ENCODE results near the gene ZNF655. TPM values are rescaled to one million over a fixed set of nuclear protein-coding genes. Genes with fewer than 3 reads are reported as not detected.

The ZNF655 gene
- total RNA-seq, 2 donors from 2014 or later, result 148 to 210 TPM

GRCh38 chr7:99625321-99625720 is 66.9 kb downstream of the ZNF655 start:
- Histone ChIP-seq H3K4me1 (ENCODE audit: control insufficient read depth in 1 of 2, low read depth in 2 of 2) (no peaks in the 10 kb centered on the region), H3K4me3 (no peak overlapping the region), H3K9me3 (no peaks in the 10 kb centered on the region), H3K27ac (no peak overlapping the region), H3K27me3 (replicated peaks; ENCODE audit: insufficient read depth) (no peaks in the 10 kb centered on the region), H3K36me3 (peaks cover 85% of the 10 kb centered on the region)
- ATAC-seq (ENCODE audit: insufficient number of reproducible peaks, low FRiP score, low read depth), result no peak
- no peak for DNase-seq (ENCODE audit: low spot score)
- TF ChIP-seq, protein P1, sequence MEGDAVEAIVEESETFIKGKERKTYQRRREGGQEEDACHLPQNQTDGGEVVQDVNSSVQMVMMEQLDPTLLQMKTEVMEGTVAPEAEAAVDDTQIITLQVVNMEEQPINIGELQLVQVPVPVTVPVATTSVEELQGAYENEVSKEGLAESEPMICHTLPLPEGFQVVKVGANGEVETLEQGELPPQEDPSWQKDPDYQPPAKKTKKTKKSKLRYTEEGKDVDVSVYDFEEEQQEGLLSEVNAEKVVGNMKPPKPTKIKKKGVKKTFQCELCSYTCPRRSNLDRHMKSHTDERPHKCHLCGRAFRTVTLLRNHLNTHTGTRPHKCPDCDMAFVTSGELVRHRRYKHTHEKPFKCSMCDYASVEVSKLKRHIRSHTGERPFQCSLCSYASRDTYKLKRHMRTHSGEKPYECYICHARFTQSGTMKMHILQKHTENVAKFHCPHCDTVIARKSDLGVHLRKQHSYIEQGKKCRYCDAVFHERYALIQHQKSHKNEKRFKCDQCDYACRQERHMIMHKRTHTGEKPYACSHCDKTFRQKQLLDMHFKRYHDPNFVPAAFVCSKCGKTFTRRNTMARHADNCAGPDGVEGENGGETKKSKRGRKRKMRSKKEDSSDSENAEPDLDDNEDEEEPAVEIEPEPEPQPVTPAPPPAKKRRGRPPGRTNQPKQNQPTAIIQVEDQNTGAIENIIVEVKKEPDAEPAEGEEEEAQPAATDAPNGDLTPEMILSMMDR (IDR thresholded peaks at IDR 0.05), result no peak

DNA sequence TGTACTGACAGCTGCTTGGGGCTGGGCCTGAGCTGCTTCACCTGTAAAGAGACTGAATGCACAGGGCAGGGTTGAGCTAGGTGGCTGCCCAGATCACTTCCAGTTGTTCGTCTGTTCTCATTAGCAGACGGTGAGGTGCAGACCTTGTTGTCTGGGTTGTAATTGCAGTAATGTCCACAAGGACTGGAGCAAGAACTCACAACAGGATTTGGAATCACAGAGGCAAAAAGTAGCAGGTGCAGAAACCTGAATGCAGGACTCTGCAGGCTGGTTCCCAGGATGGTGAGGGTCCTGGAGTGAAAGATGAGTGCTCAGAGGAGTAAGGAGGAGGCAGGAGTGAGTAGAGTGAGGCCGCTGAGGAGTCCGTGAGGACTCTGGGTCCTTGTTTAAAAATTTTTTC is 67.5 kb downstream of the ZNF655 start:
- no peak for ATAC-seq (ENCODE audit: insufficient number of reproducible peaks, low FRiP score, low read depth)
- H3K36me3 ChIP-seq, result peaks cover 83% of the 10 kb centered on the region
- no peak overlapping the region for H3K4me3 ChIP-seq
- no peaks in the 10 kb centered on the region for H3K27me3 ChIP-seq (replicated peaks; ENCODE audit: insufficient read depth)
- TF ChIP-seq, protein P1 (IDR thresholded peaks at IDR 0.05), result no peak
- no peak for DNase-seq (ENCODE audit: low spot score)
- H3K4me1 ChIP-seq (ENCODE audit: control insufficient read depth in 1 of 2, low read depth in 2 of 2), result no peaks in the 10 kb centered on the region
- H3K9me3 ChIP-seq, result no peaks in the 10 kb centered on the region
- no peak overlapping the region for H3K27ac ChIP-seq

Other genes with a start within 250 kb of the ZNF655 start
- gene ARPC1A, start 232.7 kb upstream of the ZNF655 start, total RNA-seq, result 10 to 100 TPM; 76.3 to 99.5 TPM
- gene ARPC1B, start 183.9 kb upstream of the ZNF655 start, total RNA-seq, result 100 to 1,000 TPM; 266 to 350 TPM
- 10 to 100 TPM; 65.0 to 87.5 TPM for gene PDAP1, start 150.0 kb upstream of the ZNF655 start, total RNA-seq
- gene BUD31, start 149.7 kb upstream of the ZNF655 start, total RNA-seq, result 10 to 100 TPM; 52.3 to 78.1 TPM
- 10 to 100 TPM in 1 of 2 donors, 1 to 10 TPM in 1; 5.1 to 23.7 TPM for gene PTCD1, start 119.8 kb upstream of the ZNF655 start, total RNA-seq
- 10 to 100 TPM; 42.3 to 48.2 TPM for gene CPSF4, start 119.7 kb upstream of the ZNF655 start, total RNA-seq
- 100 to 1,000 TPM; 137 to 776 TPM for gene ATP5MF, start 92.5 kb upstream of the ZNF655 start, total RNA-seq
- gene ZNF789, start 85.8 kb upstream of the ZNF655 start, total RNA-seq, result 10 to 100 TPM in 1 of 2 donors, 1 to 10 TPM in 1; 3.5 to 12.4 TPM
- 10 to 100 TPM; 28.4 to 54.9 TPM for gene ZNF394, start 58.4 kb upstream of the ZNF655 start, total RNA-seq
- gene ZKSCAN5, start 54.0 kb upstream of the ZNF655 start, total RNA-seq, result 10 to 100 TPM in 1 of 2 donors, 1 to 10 TPM in 1; 5.1 to 10.2 TPM
- 1 to 10 TPM; 3.1 to 4.3 TPM for gene FAM200A, start 6.5 kb upstream of the ZNF655 start, total RNA-seq
- gene TMEM225B, start 39.6 kb downstream of the ZNF655 start, total RNA-seq, result 1 to 10 TPM in 1 of 2 donors, not detected in 1; 2.2 TPM
- gene ZSCAN25, start 58.3 kb downstream of the ZNF655 start, total RNA-seq, result 10 to 100 TPM; 13.4 to 21.7 TPM
- 1 to 10 TPM; 3.5 to 5.4 TPM for gene CYP3A5, start 121.4 kb downstream of the ZNF655 start, total RNA-seq
- gene CYP3A7, start 176.6 kb downstream of the ZNF655 start, total RNA-seq, result not detected
- gene CYP3A4, start 225.5 kb downstream of the ZNF655 start, total RNA-seq, result not detected

Data from thoracic aorta (tissue), 2 donors.